ENCODE results near the gene CNNM4. TPM values are rescaled to one million over a fixed set of nuclear protein-coding genes. Genes with fewer than 3 reads are reported as not detected.

CNNM4 gene
- total RNA-seq, 2 donors from 2014 or later = 98.5 to 142 TPM

DNA sequence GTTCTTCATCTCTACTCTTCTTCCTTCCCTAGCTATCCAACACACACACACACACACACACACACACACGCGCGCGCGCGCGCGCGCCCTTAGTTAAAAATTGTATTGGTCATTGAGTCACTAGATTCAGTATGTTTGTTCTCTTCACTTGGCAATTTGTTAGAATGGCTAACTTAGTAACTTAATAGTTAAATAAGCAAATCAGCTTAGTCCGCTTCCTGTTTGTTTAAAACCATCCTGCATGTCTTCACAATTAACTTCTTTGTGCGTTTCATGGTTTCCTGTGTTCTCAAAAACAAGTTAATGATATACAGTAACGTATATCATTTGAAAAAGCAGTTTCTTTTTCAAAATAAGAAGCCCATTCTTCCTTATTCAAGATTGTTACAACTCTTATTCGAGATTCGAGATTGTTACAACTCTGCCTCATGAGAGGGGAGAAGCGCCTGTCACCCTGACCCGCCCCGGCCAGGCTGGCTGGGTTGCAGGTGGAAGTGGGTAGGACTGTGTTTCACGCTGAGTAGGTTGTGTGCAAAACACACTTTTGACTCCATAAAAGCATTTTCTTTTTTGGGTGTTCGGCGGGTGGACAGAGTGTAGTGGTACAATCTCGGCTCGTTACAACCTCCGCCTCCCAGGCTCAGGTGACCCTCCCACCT is 45.9 kb downstream of the CNNM4 start:
- intact Hi-C loops (cut with DNase I, micrococcal nuclease) = no loop called here
- DNase-seq (no peak), ATAC-seq (no peak)

DNA sequence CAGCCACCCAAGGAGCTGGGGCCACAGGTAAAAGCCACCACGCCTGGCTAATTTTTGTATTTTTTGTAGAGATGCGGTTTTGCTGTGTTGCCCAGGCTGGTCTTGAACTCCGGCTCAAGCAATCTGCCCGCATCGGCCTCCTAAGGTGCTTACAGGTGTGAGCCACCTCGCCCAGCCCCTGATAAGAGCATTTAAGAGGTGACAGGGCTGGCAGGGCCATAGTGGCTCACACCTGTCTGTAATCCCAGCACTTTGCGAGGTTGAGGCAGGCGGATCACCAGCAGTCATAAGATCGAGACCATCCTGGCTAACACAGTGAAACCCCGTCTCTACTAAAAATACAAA is 46.4 kb downstream of the CNNM4 start:
- intact Hi-C loops (cut with DNase I, micrococcal nuclease) = no loop called here
- no peak for DNase-seq

DNA sequence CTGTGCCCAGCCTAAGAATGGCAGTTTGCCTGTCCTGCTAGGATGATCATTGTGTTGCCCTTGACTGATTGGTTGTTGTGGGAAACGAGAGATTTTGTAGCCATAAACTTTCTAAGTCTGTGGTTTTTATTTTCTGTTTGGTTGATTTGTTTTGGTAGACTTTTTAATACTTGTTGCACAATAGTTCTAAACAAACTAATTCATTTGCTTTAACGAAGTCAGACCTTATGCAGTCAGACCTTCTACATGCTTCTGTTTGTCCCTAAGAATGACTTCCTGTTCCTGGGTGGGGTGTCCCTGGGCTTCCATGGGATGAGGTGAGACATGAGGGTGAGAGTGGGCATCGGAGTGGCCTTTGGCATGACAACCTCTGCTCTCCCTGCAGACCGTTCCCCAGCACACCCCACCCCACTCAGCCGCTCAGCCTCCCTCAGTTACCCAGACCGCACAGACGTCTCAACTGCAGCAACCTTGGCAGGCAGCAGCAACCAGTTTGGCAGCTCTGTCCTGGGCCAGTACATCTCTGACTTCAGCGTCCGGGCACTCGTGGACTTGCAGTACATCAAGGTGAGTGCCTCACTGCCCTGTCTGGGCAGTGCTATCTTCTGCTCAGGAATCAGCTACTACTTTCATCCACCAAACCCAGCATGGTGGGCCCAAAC is 47.6 kb downstream of the CNNM4 start:
- DNase-seq (no peak), ATAC-seq (no peak)
- intact Hi-C loops (cut with DNase I, micrococcal nuclease) = no loop called here

More for the DNA sequence above, 46.4 kb downstream of the CNNM4 start:
- no peak for ATAC-seq

DNA sequence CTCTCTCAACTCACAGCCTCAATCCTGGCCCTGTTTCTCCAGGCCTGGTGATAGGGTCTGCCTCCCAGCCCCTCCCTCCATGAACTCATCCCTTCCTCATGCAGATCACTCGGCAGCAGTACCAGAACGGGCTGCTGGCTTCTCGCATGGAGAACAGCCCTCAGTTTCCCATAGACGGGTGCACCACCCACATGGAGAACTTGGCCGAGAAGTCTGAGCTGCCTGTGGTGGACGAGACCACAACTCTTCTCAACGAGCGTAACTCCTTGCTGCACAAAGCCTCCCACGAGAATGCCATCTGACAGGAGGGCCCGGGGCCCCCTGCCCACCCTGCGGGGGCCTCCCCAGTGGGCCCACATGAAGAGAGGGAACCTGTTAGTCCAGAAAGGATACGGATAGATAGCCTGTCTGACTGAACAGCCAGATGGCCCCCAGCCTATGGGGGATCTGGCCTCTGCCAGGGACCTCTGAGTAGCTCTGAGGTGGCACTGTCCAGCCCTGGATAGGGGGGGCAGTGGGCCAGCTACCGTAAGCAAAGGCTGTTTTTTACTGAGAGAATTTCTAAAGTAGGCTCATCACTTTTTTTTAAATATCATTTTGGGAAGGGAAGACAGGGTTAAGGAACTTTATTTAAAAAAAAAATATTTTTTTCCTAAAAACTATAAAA is 48.6 kb downstream of the CNNM4 start:
- DNase-seq (no peak), ATAC-seq (no peak)
- intact Hi-C loops (cut with DNase I, micrococcal nuclease) = no loop called here

DNA sequence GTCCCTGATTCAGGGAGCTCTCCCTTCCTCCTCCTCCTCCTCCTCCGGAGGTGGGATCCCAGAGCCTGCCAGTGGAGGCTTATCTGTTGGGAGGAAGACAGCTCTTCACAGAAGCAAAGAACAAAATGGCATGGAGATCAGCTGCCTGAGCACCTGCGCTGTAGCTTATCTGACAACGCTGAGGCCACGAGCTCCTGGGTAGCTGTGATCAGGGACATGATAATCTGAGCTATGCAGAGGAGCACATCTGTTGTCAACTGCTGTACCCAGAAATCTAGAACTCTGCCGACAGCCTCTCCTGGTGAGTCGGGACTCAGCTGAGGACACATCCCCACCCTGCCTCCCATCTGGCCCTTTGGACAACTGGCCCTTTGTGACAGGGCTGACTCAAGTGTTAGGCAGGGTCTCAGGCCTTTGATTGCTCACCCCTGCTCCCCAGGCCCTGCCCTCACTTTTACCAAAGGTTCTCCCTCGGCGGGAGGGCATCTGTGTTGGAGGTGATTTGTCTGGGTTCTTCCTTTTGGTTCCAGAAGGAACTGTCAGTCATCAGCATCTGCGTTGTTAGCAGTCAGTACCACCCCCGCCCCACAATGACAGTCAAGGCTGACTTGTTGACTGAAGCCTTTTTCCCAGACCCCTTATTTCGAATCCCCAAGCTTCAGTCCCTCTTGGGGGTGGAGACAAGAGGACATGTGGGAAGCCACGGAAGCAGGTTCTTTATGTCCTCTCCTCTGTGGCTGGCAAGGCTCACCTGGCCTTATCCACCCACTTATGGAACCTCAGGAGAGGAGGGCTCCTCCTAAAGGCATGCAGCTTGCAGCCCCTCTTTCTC is 49.5 kb downstream of the CNNM4 start:
- DNase-seq (no peak), ATAC-seq (no peak)
- intact Hi-C loops (cut with DNase I, micrococcal nuclease) = no loop called here

DNA sequence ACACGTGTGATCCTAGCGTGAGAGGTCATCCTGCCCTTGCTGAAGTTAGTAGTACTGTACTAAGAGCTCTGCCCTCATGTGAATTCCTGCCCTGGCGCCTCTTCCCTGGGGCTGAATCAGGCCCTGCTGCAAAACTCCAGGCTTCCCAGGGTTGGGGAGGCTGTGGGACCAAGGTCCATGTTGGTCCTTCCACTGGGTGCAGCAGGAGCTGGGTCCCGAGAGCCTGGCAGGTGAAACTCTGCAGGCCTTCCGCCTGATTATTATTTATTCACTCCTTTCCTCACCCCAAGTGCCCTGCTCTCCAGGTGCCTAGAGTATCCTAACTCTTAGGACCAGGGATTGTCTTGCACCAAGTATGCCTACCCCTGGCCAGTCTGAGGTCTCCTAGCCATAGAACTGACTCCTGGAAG is 50.1 kb downstream of the CNNM4 start:
- ATAC-seq = peak; percentile 8
- no peak for DNase-seq
- intact Hi-C loops (cut with DNase I, micrococcal nuclease) = no loop called here

DNA sequence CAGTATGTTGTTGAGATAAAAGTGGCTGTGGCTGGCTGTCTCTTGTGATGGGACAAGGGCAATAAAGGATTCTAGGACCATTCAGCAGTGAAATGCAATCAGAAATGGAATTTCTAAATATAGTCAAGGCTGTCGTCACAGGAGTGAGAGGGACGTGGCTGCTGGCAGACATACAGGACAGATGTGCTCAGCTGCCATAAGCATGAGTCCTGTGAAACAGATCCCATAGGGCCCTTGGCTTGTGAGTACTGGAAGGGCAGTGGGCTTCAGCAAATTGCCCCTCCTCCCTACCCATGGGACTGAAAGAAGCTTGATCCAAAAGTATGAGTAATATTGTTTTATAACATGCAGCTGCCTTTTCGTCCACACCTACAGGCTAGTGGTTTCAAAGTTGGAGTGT is 51.2 kb downstream of the CNNM4 start:
- ATAC-seq (no peak), DNase-seq (no peak)
- intact Hi-C loops (cut with DNase I, micrococcal nuclease) = no loop called here

DNA sequence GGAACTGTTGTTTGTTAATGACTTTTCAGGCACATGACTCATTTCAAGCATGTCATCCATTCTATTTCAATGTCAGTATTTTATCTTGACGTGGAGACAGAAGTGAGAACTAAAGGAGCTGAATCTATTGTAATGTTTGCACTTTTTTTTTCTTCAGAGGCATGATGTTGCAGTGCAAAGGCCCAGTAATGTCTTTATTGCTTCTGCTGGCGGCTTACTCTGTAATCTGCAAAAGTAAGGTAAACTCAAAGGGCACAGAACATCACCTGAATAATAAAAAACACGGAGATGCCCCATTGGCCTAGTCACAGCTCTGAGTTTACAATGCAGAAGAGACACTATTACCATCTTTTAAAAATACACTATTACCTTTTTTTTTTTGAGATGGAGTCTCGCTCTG is 53.0 kb downstream of the CNNM4 start:
- intact Hi-C loops (cut with DNase I, micrococcal nuclease) = no loop called here
- DNase-seq (no peak), ATAC-seq (peak; percentile 35)

DNA sequence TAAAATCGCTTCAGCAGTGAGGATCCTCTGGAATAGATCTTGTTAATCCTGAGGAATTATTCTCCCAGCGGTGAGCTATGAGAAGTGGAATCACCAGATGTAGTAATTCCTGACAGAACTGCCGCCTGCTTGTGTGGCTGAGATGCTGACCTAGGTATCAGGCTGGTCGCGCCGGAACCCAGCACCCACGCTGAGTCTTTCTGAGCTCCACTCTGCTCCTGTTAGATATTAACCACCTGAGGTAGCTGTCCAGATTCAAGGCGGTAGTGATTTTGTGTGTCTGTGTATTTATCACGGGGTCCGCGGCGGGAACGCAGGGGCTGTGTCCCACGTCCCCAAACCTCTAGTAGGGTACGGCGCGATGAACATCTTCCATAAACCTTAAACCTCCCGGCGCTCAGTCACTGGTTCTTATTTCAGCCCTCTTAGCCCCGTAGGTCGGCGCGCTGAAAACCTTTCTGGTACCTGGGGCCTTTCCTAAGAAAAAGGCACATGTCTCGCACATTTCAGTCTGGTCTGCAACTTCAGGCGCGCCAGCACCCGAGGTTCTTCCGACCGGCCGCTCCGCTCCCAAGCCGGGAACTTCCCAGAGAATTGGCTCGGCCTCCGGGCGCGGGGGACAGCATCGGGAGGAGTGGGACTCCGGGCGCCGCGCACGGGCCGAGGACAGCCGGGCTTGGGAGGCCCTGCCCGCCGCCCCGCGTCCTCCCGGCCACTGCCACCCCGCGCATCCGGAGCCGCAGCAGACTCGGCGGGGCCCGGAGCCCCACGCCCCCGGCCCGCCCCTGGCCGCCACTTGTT is 54.8 kb downstream of the CNNM4 start:
- no peak for ATAC-seq
- intact Hi-C loops (cut with DNase I, micrococcal nuclease) = no loop called here

DNA sequence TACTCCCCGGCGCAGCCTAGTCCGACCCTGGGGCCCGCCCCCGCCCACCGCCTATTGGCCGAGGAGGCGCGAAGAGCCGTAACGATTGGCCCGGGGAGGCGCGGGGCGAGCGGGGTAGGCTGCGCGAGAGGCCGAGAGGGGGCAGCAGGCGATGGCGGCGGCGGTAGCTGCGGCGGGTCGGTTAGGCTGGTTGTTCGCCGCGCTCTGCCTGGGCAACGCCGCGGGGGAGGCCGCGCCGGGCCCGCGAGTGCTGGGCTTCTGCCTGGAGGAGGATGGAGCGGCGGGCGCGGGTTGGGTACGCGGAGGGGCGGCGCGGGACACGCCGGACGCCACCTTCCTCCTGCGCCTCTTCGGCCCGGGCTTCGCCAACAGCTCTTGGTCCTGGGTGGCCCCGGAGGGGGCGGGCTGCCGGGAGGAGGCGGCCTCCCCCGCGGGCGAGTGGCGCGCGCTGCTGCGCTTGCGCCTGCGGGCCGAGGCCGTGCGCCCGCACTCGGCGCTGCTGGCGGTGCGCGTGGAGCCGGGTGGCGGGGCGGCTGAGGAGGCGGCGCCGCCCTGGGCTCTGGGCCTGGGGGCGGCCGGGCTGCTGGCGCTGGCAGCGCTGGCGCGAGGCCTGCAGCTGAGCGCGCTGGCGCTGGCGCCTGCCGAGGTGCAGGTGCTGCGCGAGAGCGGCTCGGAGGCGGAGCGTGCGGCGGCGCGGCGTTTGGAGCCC is 55.6 kb downstream of the CNNM4 start, which contains the start of gene CNNM3:
TSS of gene CNNM3 (plus strand) at position 142 of the 709 bp plus-strand sequence. CDS start at position 152, 10 bp downstream.
- intact Hi-C loops (cut with DNase I, micrococcal nuclease) = no loop called here
- DNase-seq (peak; percentile 96 to 98), ATAC-seq (peak; percentile 77)

More for the DNA sequence above, 54.8 kb downstream of the CNNM4 start:
- peak in 1 of 2 donors; percentile 51 for DNase-seq

DNA sequence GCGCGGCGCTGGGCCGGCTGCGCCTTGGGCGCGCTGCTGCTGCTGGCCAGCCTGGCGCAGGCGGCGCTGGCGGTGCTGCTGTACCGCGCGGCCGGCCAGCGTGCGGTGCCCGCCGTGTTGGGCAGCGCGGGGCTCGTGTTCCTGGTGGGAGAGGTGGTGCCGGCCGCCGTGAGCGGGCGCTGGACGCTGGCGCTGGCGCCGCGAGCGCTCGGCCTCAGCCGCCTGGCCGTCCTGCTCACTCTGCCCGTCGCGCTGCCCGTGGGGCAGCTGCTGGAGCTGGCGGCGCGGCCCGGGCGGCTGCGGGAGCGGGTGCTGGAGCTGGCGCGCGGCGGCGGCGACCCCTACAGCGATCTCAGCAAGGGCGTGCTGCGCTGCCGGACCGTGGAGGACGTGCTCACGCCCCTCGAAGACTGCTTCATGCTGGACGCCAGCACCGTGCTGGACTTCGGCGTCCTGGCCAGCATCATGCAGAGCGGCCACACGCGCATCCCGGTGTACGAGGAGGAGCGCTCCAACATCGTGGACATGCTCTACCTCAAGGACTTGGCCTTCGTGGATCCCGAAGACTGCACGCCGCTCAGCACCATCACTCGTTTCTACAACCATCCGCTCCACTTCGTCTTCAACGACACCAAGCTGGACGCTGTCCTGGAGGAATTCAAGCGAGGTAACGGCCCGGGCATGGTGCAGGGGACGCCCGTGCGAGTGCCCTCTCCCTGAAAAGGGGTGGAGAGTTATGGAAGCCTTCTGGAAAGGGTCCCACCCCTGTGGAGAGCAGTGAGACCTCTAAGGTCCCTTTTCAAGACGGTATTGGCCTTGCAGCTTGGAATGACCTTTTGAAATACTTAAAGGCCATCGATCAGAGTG is 56.4 kb downstream of the CNNM4 start:
- ATAC-seq = no peak
- DNase-seq = peak in 1 of 2 donors; percentile 35
- intact Hi-C loops (cut with DNase I, micrococcal nuclease) = no loop called here

DNA sequence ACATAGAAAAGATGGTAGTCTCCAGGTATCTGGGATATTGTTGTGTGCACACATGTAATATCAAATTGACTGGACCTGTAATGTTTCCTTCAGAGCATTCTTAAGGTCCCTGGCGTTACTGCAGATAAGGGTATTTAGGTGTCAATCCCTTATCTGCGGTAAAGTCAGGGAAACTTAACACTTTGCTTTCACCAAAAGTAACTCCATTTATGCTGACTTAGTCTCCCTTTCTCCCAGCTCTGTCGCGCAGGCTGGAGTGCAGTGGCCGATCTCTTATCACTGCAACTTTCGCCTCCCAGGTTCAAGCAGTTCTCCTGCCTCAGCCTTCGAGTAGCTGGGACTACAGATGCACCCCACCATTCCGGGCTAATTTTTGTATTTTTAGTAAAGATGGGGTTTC is 57.2 kb downstream of the CNNM4 start:
- no peak for DNase-seq
- intact Hi-C loops (cut with DNase I, micrococcal nuclease) = no loop called here

DNA sequence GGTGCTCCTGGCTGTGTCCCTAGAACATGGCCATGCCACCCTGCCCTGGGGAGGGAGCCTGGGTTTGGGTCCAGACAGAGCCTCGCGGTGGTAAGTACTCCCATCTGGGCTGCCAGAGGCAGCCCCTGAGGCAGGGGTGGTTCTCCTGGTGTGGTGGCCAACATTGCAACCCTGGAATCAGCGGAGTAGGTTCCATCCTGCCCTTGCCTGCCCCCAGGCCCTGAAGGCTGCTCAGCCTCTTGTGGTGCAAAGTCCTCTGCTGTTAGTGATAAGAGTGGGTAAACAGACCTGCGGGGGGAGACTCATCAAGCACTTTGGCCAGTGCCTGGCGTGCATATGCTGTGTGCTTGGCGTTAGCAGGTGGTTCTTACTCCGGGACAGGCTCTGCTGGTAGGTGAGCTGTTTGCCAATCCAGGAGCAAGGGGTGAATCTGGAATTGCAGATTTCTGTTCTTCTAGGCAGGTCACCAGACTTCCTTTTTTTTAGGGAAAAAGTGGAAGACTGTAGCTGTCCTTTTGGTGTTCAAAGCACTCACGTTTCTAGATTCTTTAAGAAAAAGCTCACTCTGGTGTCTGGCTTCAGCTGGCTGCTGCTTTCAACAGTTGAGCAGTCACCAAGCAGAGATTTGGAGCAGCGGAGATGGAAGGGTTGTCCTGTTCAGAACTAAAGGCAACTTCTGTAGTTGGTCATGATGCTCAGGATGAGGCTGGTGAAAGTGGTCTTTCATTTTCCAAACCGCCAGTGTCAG is 58.6 kb downstream of the CNNM4 start:
- intact Hi-C loops (cut with DNase I, micrococcal nuclease) = no loop called here
- DNase-seq (peak; percentile 76 to 88), ATAC-seq (peak; percentile 73)

More for the DNA sequence above, 57.2 kb downstream of the CNNM4 start:
- no peak for ATAC-seq

DNA sequence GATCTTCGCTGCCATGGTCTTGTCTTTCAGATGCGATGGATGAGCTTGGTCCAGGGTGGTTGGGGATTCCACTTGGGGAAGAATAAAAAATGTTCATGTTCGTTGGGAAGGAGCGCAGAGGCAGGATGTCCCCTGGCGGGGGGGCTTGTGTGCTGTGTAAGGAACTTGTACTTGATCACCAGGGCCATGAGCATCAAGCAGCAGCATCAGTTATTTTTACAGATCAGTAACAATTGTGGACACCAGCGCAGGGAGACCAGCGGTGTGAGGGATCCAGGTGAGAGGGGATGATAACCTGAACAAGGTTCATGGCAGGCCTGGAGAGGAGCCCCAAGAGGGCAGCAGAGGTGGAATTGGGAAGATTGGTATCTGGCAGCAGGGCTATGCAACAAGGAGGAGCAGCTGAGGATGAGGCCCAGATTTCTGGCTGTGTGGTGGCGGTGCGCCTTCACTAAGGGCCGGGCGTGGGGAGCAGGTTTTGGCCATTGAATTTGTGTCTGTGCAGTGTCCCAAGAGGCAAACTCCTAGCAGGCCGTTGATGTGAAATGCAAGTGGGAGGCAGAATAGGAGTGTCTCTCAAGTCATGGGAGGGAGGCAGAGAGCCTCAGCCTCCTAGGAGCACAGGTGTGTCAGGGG is 59.3 kb downstream of the CNNM4 start:
- intact Hi-C loops (cut with DNase I, micrococcal nuclease) = no loop called here
- peak in 1 of 2 donors; percentile 19 for DNase-seq
- ATAC-seq = no peak

DNA sequence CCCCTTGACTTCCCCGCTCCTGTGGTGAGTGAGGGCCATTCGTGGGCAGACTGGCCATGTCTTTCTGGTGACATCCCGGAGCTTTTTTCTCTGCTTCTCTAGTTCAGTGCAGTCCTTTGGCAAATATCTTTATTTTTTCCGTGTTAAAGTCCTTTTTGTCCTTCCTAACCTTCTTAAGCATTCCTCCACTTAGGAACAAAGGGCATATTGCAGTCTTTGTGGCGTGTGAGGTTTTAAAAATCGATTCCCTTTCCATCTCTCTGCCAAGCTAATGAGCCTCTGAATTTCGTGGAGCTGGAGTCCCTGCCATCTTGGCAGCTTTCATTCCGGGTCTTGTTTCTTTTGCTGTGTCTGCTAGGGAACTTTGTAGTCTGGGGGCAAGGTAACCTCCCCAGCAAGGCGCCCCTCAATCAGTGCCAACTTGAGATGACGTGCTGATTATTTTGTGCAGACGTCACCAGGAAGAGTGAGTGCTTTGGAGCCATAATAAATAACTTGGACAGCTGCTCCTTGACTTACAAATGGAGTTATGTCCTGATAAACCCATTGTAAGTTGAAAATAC is 60.5 kb downstream of the CNNM4 start:
- no peak for DNase-seq
- intact Hi-C loops (cut with DNase I, micrococcal nuclease) = no loop called here

DNA sequence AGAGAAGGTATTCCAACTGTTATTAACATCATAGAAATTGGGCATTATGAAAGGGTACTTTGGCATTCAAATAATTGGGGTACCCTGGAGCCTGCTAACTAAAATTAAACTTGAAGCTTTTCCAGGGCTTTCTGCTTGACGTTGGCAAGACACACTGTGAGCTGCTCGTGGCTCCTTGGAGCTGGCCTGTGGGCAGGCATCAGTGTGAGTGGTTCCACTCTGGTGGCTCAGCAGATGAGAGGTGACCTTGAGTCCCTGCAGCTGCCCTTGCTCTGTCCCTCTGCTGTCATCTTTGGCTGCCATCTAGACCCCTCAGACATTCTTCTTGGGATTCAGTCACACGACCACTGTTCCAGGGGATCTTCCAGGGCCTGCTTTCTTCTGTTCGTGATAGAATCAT is 62.1 kb downstream of the CNNM4 start:
- intact Hi-C loops (cut with DNase I, micrococcal nuclease) = no loop called here
- DNase-seq = no peak
- no peak for ATAC-seq

More for the DNA sequence above, 60.5 kb downstream of the CNNM4 start:
- no peak for ATAC-seq

Measured in left colon (tissue), 2 donors.